ENCODE data around the gene CTF1.
"Not testable (repeated sequence)": the region's sequence is repeated elsewhere in the genome, so short reads cannot be mapped to it uniquely, and the experiment has no call there.

Gene CTF1

GRCh38 chr16:30931068-30931650 lies 34.7 kb downstream of the CTF1 start:
- no peak for DNase-seq (ENCODE audit: low spot score)

GRCh38 chr16:30934827-30935557 lies 38.6 kb downstream of the CTF1 start:
- DNase-seq (ENCODE audit: low spot score), result no peak

- DNase-seq (ENCODE audit: low spot score), result no peak
Measured at GRCh38 chr16:30937692-30938091, 41.3 kb downstream of the CTF1 start.

GRCh38 chr16:30939571-30939970 lies 43.2 kb downstream of the CTF1 start:
- DNase-seq (ENCODE audit: low spot score), result not testable (repeated sequence)

GRCh38 chr16:30941600-30942425 lies 45.4 kb downstream of the CTF1 start:
- peak; percentile 61 for DNase-seq (ENCODE audit: low spot score)

- DNase-seq (ENCODE audit: low spot score), result no peak
Measured at GRCh38 chr16:30942426-30942806, 46.0 kb downstream of the CTF1 start.

- DNase-seq (ENCODE audit: low spot score), result no peak
Measured at GRCh38 chr16:30944352-30944751, 47.9 kb downstream of the CTF1 start.

GRCh38 chr16:30946671-30947540 lies 50.5 kb downstream of the CTF1 start:
- DNase-seq (ENCODE audit: low spot score), result no peak

- DNase-seq (ENCODE audit: low spot score), result no peak
Measured at GRCh38 chr16:30947541-30947858, 51.1 kb downstream of the CTF1 start.

- DNase-seq (ENCODE audit: low spot score), result no peak
Measured at GRCh38 chr16:30947859-30948666, 51.6 kb downstream of the CTF1 start.

- DNase-seq (ENCODE audit: low spot score), result peak; percentile 32
Measured at GRCh38 chr16:30948667-30949649, 52.5 kb downstream of the CTF1 start, which contains the start of gene ORAI3. Gene ORAI3 (plus strand): TSS chr16:30949068. CDS start chr16:30949290, 222 bp downstream.

GRCh38 chr16:30949650-30950515 lies 53.5 kb downstream of the CTF1 start:
- peak; percentile 26 for DNase-seq (ENCODE audit: low spot score)

GRCh38 chr16:30950516-30951065 lies 54.2 kb downstream of the CTF1 start:
- no peak for DNase-seq (ENCODE audit: low spot score)

GRCh38 chr16:30951193-30951592 lies 54.8 kb downstream of the CTF1 start:
- DNase-seq (ENCODE audit: low spot score), result no peak

GRCh38 chr16:30951750-30952149 lies 55.3 kb downstream of the CTF1 start:
- DNase-seq (ENCODE audit: low spot score), result no peak

- DNase-seq (ENCODE audit: low spot score), result no peak
Measured at GRCh38 chr16:30953111-30953510, 56.7 kb downstream of the CTF1 start.
